ENCODE results near the gene RIPPLY2. TPM values are rescaled to one million over a fixed set of nuclear protein-coding genes. Genes with fewer than 3 reads are reported as not detected.

RIPPLY2 gene
- polyA plus RNA-seq, 3 donors, result not detected

GRCh38 chr6:83860782-83861495 lies 7.8 kb downstream of the RIPPLY2 start:
- no peaks in the 10 kb centered on the region for H3K9me3 Mint-ChIP-seq
- TF ChIP-seq CTCF (IDR thresholded peaks at IDR 0.05), result no peak
- no peak overlapping the region for H2AFZ ChIP-seq (ENCODE audit: insufficient read depth, low read depth, low read length, poor library complexity, severe bottlenecking)
- peaks cover 5 to 10% (median 7%) of the 10 kb centered on the region in 3 donors for H3K27me3 Mint-ChIP-seq (ENCODE audit: low read depth in 3 of 3)
- H3K4me3 Mint-ChIP-seq, result peak overlapping the region; percentile 95 to 100
- peaks cover 22 to 27% of the 10 kb centered on the region in 2 donors for H3K36me3 ChIP-seq (replicated peaks in 1 of 2; ENCODE audit: control insufficient read depth in 1 of 2, insufficient read depth in 2 of 2, low read length in 2 of 2)
- intact Hi-C loops (cut with micrococcal nuclease), result loop anchor here in 1 of 2 donors (10.0 kb wide), 1 partner anchor 796 kb away; the partner anchor contains the start of genes DOP1A and UBE3D
- H3K4me1 ChIP-seq (ENCODE audit: control insufficient read depth in 1 of 2, insufficient read depth in 2 of 2, low read length in 2 of 2), result peaks cover 18 to 23% of the 10 kb centered on the region in 2 donors
- H3K4me3 ChIP-seq (replicated peaks in 1 of 3; ENCODE audit: low read depth in 2 of 3, low read length in 3 of 3), result peak overlapping the region; percentile 93 to 98 (median 94)
- H3K9ac ChIP-seq (ENCODE audit: insufficient read depth, low read length, poor library complexity, severe bottlenecking), result peak overlapping the region; percentile 88
- H3K27ac ChIP-seq (ENCODE audit: low read depth in 1 of 2, low read length in 2 of 2), result peak overlapping the region; percentile 42 to 89
- DNase-seq, result peak; percentile 41 to 76 (median 71)
- peaks cover 24 to 25% of the 10 kb centered on the region in 2 donors for H3K36me3 Mint-ChIP-seq
- peak overlapping the region; percentile 94 to 98 (median 97) for H3K27ac Mint-ChIP-seq
- H3K4me1 Mint-ChIP-seq, result peaks cover 23% of the 10 kb centered on the region
- H4K20me1 ChIP-seq (ENCODE audit: insufficient read depth, low read length), result peaks cover 63% of the 10 kb centered on the region
- peaks cover 71% of the 10 kb centered on the region for H3K79me2 ChIP-seq (ENCODE audit: insufficient read depth, low read length)
- H3K9me3 ChIP-seq (replicated peaks in 1 of 2; ENCODE audit: control insufficient read depth in 1 of 2, insufficient read depth in 1 of 2, low read length in 2 of 2), result no peaks in the 10 kb centered on the region
- H3K27me3 ChIP-seq (ENCODE audit: control insufficient read depth in 2 of 2, insufficient read depth in 2 of 2, low read length in 2 of 2), result peaks cover 14 to 25% of the 10 kb centered on the region in 2 donors
- WGBS (ENCODE audit: insufficient coverage), result 47% methylated on average over 2 of the region's 8 CpGs
- H3K4me2 ChIP-seq (replicated peaks; ENCODE audit: extremely low read depth, low read length, poor library complexity, severe bottlenecking), result peak overlapping the region; percentile 85

- H3K9me3 ChIP-seq (replicated peaks in 1 of 2; ENCODE audit: control insufficient read depth in 1 of 2, insufficient read depth in 1 of 2, low read length in 2 of 2), result no peaks in the 10 kb centered on the region
- intact Hi-C loops (cut with micrococcal nuclease), result loop anchor here in 1 of 2 donors (10.0 kb wide), 1 partner anchor 798 kb away; the partner anchor contains the start of genes DOP1A and UBE3D
- no peak overlapping the region for H2AFZ ChIP-seq (ENCODE audit: insufficient read depth, low read depth, low read length, poor library complexity, severe bottlenecking)
- peaks cover 82% of the 10 kb centered on the region for H4K20me1 ChIP-seq (ENCODE audit: insufficient read depth, low read length)
- no peak overlapping the region for H3K4me3 ChIP-seq (replicated peaks in 1 of 3; ENCODE audit: low read depth in 2 of 3, low read length in 3 of 3)
- Mint-ChIP-seq H3K9me3 (no peaks in the 10 kb centered on the region), H3K27ac (peak overlapping the region in 2 of 7 donors; percentile 5 to 54), H3K4me3 (no peak overlapping the region), H3K4me1 (peaks cover 33% of the 10 kb centered on the region), H3K36me3 (peaks cover 38 to 42% of the 10 kb centered on the region in 2 donors), H3K27me3 (ENCODE audit: low read depth in 3 of 3) (peaks cover 0 to 3% (median 2%) of the 10 kb centered on the region in 3 donors)
- no peak overlapping the region for H3K27ac ChIP-seq (ENCODE audit: low read depth in 1 of 2, low read length in 2 of 2)
- peaks cover 27 to 39% of the 10 kb centered on the region in 2 donors for H3K36me3 ChIP-seq (replicated peaks in 1 of 2; ENCODE audit: control insufficient read depth in 1 of 2, insufficient read depth in 2 of 2, low read length in 2 of 2)
- no peak overlapping the region for H3K9ac ChIP-seq (ENCODE audit: insufficient read depth, low read length, poor library complexity, severe bottlenecking)
- H3K4me2 ChIP-seq (replicated peaks; ENCODE audit: extremely low read depth, low read length, poor library complexity, severe bottlenecking), result no peak overlapping the region
- H3K79me2 ChIP-seq (ENCODE audit: insufficient read depth, low read length), result peaks cover 87% of the 10 kb centered on the region
- H3K4me1 ChIP-seq (ENCODE audit: control insufficient read depth in 1 of 2, insufficient read depth in 2 of 2, low read length in 2 of 2), result peaks cover 28 to 32% of the 10 kb centered on the region in 2 donors
- H3K27me3 ChIP-seq (ENCODE audit: control insufficient read depth in 2 of 2, insufficient read depth in 2 of 2, low read length in 2 of 2), result peaks cover 7 to 8% of the 10 kb centered on the region in 2 donors
- no peak for TF ChIP-seq CTCF (IDR thresholded peaks at IDR 0.05)
- no peak for DNase-seq
- no CpG with 5 or more reads among the region's 4 CpGs for WGBS (ENCODE audit: insufficient coverage)
Observed at GRCh38 chr6:83862776-83863471, 9.8 kb downstream of the RIPPLY2 start.
